Stimulated activated memory B cell treated with anti-CD40 and anti-IgM and Interleukin-4, amounts not matched to agents 10 μg/mL and 1 μg/mL and 100 μg/mL, for 72 hours (primary cell): ENCODE measurements around the gene HNMT.

Experiments used
- ATAC-seq: fragments of 150-1000 bp; cut with Tn5 transposase; 2 replicates; pipeline ENCODE4 v1.10.0; 2021
- H3K27ac Mint-ChIP-seq: one replicate; pipeline ENCODE4 v1.8.0; 2022; ENCODE audit warnings: mild to moderate bottlenecking, mixed read lengths
- H3K27me3 Mint-ChIP-seq: one replicate; pipeline ENCODE4 v1.8.0; 2022; ENCODE audit warnings: mixed read lengths
- H3K36me3 Mint-ChIP-seq: one replicate; pipeline ENCODE4 v1.8.0; 2022; ENCODE audit warnings: mixed read lengths
- H3K4me1 Mint-ChIP-seq: one replicate; pipeline ENCODE4 v1.8.0; 2022; ENCODE audit warnings: mixed read lengths
- H3K4me3 Mint-ChIP-seq: one replicate; pipeline ENCODE4 v1.8.0; 2022; ENCODE audit warnings: mild to moderate bottlenecking, moderate library complexity, mixed read lengths
- H3K9me3 Mint-ChIP-seq: one replicate; pipeline ENCODE4 v1.8.0; 2022; ENCODE audit warnings: mixed read lengths

The HNMT gene

GRCh38 chr2:137942037-137942832 lies 22.0 kb upstream of the HNMT start:
- H3K4me3 Mint-ChIP-seq, result no peak overlapping the region
- no peak overlapping the region for H3K27ac Mint-ChIP-seq
- H3K27me3 Mint-ChIP-seq, result peaks cover 16% of the 10 kb centered on the region
- H3K36me3 Mint-ChIP-seq, result no peaks in the 10 kb centered on the region
- H3K9me3 Mint-ChIP-seq, result no peaks in the 10 kb centered on the region
- no peaks in the 10 kb centered on the region for H3K4me1 Mint-ChIP-seq
- no peak for ATAC-seq

- Mint-ChIP-seq H3K4me1 (peaks cover 4% of the 10 kb centered on the region), H3K4me3 (no peak overlapping the region), H3K27ac (no peak overlapping the region), H3K27me3 (peaks cover 16% of the 10 kb centered on the region), H3K9me3 (no peaks in the 10 kb centered on the region), H3K36me3 (no peaks in the 10 kb centered on the region)
- no peak for ATAC-seq
Observed at GRCh38 chr2:137942833-137943677, 21.2 kb upstream of the HNMT start.

GRCh38 chr2:137943678-137944347 lies 20.5 kb upstream of the HNMT start:
- Mint-ChIP-seq H3K27ac (no peak overlapping the region), H3K27me3 (peaks cover 16% of the 10 kb centered on the region), H3K9me3 (no peaks in the 10 kb centered on the region), H3K4me1 (peaks cover 6% of the 10 kb centered on the region), H3K4me3 (no peak overlapping the region), H3K36me3 (no peaks in the 10 kb centered on the region)
- no peak for ATAC-seq

GRCh38 chr2:137944714-137945113 lies 19.6 kb upstream of the HNMT start:
- no peaks in the 10 kb centered on the region for H3K9me3 Mint-ChIP-seq
- ATAC-seq, result no peak
- no peaks in the 10 kb centered on the region for H3K36me3 Mint-ChIP-seq
- H3K4me1 Mint-ChIP-seq, result peaks cover 6% of the 10 kb centered on the region
- H3K4me3 Mint-ChIP-seq, result no peak overlapping the region
- peaks cover 16% of the 10 kb centered on the region for H3K27me3 Mint-ChIP-seq
- no peak overlapping the region for H3K27ac Mint-ChIP-seq

GRCh38 chr2:137945229-137945628 lies 19.0 kb upstream of the HNMT start:
- H3K27ac Mint-ChIP-seq, result no peak overlapping the region

GRCh38 chr2:137946227-137946626 lies 18.0 kb upstream of the HNMT start:
- Mint-ChIP-seq H3K4me1 (peaks cover 6% of the 10 kb centered on the region), H3K9me3 (no peaks in the 10 kb centered on the region), H3K4me3 (no peak overlapping the region), H3K27ac (no peak overlapping the region), H3K27me3 (peaks cover 16% of the 10 kb centered on the region), H3K36me3 (no peaks in the 10 kb centered on the region)
- ATAC-seq, result no peak

More at GRCh38 chr2:137945229-137945628, 19.0 kb upstream of the HNMT start:
- Mint-ChIP-seq H3K36me3 (no peaks in the 10 kb centered on the region), H3K4me3 (no peak overlapping the region), H3K27me3 (peaks cover 16% of the 10 kb centered on the region), H3K9me3 (no peaks in the 10 kb centered on the region), H3K4me1 (peaks cover 6% of the 10 kb centered on the region)
- ATAC-seq, result no peak

- H3K9me3 Mint-ChIP-seq, result no peaks in the 10 kb centered on the region
- H3K27me3 Mint-ChIP-seq, result peaks cover 16% of the 10 kb centered on the region
- H3K27ac Mint-ChIP-seq, result no peak overlapping the region
- H3K4me1 Mint-ChIP-seq, result peaks cover 6% of the 10 kb centered on the region
- ATAC-seq, result no peak
- no peak overlapping the region for H3K4me3 Mint-ChIP-seq
- H3K36me3 Mint-ChIP-seq, result no peaks in the 10 kb centered on the region
Observed at GRCh38 chr2:137947032-137947727, 17.1 kb upstream of the HNMT start.

- Mint-ChIP-seq H3K36me3 (no peaks in the 10 kb centered on the region), H3K27ac (no peak overlapping the region), H3K9me3 (no peaks in the 10 kb centered on the region), H3K27me3 (peaks cover 16% of the 10 kb centered on the region), H3K4me3 (no peak overlapping the region), H3K4me1 (peaks cover 6% of the 10 kb centered on the region)
- ATAC-seq, result no peak
Observed at GRCh38 chr2:137947728-137948336, 16.4 kb upstream of the HNMT start.

GRCh38 chr2:137948894-137949293 lies 15.4 kb upstream of the HNMT start:
- Mint-ChIP-seq H3K36me3 (no peaks in the 10 kb centered on the region), H3K4me1 (peaks cover 6% of the 10 kb centered on the region), H3K9me3 (no peaks in the 10 kb centered on the region), H3K4me3 (no peak overlapping the region), H3K27me3 (peaks cover 16% of the 10 kb centered on the region), H3K27ac (no peak overlapping the region)
- no peak for ATAC-seq

- Mint-ChIP-seq H3K27me3 (peaks cover 8% of the 10 kb centered on the region), H3K4me1 (peaks cover 6% of the 10 kb centered on the region), H3K9me3 (no peaks in the 10 kb centered on the region), H3K36me3 (no peaks in the 10 kb centered on the region), H3K4me3 (no peak overlapping the region), H3K27ac (no peak overlapping the region)
- ATAC-seq, result no peak
Observed at GRCh38 chr2:137950238-137950637, 14.0 kb upstream of the HNMT start.

- H3K4me3 Mint-ChIP-seq, result no peak overlapping the region
- no peaks in the 10 kb centered on the region for H3K36me3 Mint-ChIP-seq
- H3K9me3 Mint-ChIP-seq, result no peaks in the 10 kb centered on the region
- H3K4me1 Mint-ChIP-seq, result peaks cover 6% of the 10 kb centered on the region
- no peak for ATAC-seq
- no peaks in the 10 kb centered on the region for H3K27me3 Mint-ChIP-seq
- H3K27ac Mint-ChIP-seq, result no peak overlapping the region
Observed at GRCh38 chr2:137951586-137951985, 12.7 kb upstream of the HNMT start.

- peaks cover 5% of the 10 kb centered on the region for H3K4me1 Mint-ChIP-seq
- peaks cover 3% of the 10 kb centered on the region for H3K27me3 Mint-ChIP-seq
- H3K9me3 Mint-ChIP-seq, result no peaks in the 10 kb centered on the region
- no peaks in the 10 kb centered on the region for H3K36me3 Mint-ChIP-seq
- H3K4me3 Mint-ChIP-seq, result peak overlapping the region; percentile 67
- H3K27ac Mint-ChIP-seq, result no peak overlapping the region
- ATAC-seq, result no peak
Observed at GRCh38 chr2:137952586-137953129, 11.6 kb upstream of the HNMT start.

- ATAC-seq, result no peak
- no peaks in the 10 kb centered on the region for H3K9me3 Mint-ChIP-seq
- no peaks in the 10 kb centered on the region for H3K4me1 Mint-ChIP-seq
- H3K36me3 Mint-ChIP-seq, result no peaks in the 10 kb centered on the region
- no peak overlapping the region for H3K4me3 Mint-ChIP-seq
- H3K27ac Mint-ChIP-seq, result no peak overlapping the region
- H3K27me3 Mint-ChIP-seq, result peaks cover 18% of the 10 kb centered on the region
Observed at GRCh38 chr2:137955536-137955935, 8.7 kb upstream of the HNMT start.

GRCh38 chr2:137957033-137957432 lies 7.2 kb upstream of the HNMT start:
- Mint-ChIP-seq H3K27ac (no peak overlapping the region), H3K27me3 (peaks cover 24% of the 10 kb centered on the region), H3K4me3 (no peak overlapping the region), H3K36me3 (no peaks in the 10 kb centered on the region), H3K4me1 (no peaks in the 10 kb centered on the region), H3K9me3 (peaks cover 3% of the 10 kb centered on the region)
- no peak for ATAC-seq
